Activated naive CD4-positive, alpha-beta T cell treated with anti-CD3 and anti-CD28 coated beads, Interleukin-2, amount 50 U/mL, for 16 hours (primary cell): ENCODE measurements around the gene HSPH1.
"Not testable (repeated sequence)": the region's sequence is repeated elsewhere in the genome, so short reads cannot be mapped to it uniquely, and the experiment has no call there.

Experiments used
- DNase-seq: peaks from one replicate; pipeline ENCODE4 v3.0.0-alpha.2; 2020

Gene HSPH1

DNA sequence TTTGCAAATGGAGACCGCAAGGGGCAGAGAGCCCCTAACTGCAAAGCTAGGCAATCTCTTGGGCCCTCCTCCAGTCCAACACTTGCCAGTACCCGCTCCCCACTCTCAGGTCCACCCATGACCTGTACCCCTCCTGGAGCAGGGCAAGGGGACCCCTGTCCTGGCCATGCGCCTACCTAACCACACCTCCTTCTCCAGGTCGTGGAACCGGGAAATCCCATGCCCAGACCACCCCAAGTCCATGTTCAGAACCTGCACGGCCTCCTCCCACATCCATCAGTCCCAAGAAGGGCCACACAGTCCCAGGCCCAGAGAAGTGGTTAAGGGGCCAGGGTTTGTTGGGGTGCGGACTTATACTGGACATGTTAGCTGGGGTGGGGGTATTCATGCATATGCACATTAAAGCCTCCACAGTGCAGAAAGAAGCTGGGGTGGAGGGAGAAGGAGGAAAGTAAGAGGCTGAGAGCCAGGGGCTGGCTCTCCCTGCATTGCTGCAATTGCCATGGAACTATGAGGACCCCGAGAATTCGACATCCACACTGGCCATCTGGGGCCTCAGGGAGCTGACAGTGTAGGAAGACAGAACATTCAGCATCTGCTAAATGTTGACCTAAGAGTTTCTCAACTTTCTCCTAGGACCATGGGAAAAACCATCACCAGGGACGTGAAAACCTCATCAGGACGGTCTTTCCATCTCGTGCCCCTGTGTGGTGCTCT is 39.0 kb downstream of the HSPH1 start:
- DNase-seq, result no peak

DNA sequence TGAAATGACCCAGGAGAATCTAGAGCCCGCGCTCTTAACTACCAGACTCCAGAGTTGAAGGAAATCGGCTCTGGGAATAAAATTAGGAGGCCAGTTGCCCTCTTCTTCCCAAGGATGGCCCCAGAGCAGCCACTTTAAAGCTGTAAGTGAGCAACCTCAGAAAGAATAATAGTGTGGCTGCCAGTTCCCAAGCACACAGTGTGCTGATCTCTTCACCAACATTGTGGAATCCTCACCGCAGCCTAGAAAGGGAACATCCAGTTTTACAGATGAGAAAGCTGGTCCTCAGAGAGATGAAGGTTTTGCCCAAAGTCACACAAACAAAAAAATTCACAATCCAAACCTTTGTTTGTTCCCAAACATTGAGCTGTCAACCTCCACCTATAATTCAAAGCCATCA is 39.6 kb downstream of the HSPH1 start:
- no peak for DNase-seq

DNA sequence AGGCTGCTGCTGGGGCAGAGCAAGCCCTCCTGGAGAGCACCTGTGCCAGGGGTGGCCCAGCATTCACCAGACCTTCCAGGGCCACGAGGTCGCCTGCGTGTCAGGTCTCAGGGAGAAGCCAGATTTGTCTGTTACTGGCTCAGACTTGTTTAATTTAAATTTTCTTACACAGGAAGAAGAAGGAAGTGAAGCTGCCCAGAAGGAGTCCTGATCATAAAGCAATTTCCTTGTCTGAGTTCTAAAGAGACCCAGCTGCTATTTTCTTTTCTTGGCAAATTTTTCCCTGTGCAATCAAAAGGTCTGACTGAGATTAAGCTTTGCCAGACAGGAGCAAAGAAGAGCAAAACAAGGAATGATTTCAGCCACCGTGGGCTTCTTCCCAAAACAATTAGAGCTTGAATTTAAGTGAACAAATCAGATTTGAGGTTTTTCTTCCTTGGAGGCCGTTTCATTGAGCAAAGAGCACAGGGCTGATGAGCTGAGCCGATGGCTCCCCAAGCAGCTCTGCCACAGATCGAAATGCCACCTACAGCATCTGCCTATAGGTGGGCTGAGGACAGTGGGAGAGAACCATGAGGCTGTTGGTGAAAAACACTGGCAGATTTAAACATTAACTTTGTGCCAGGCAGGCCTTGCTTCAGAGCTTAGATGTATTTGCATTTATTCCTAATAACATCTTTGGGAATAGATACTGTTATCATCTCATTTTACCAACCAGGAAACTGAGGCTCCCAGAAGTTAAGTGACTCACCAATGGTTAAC is 40.1 kb downstream of the HSPH1 start:
- no peak for DNase-seq

DNA sequence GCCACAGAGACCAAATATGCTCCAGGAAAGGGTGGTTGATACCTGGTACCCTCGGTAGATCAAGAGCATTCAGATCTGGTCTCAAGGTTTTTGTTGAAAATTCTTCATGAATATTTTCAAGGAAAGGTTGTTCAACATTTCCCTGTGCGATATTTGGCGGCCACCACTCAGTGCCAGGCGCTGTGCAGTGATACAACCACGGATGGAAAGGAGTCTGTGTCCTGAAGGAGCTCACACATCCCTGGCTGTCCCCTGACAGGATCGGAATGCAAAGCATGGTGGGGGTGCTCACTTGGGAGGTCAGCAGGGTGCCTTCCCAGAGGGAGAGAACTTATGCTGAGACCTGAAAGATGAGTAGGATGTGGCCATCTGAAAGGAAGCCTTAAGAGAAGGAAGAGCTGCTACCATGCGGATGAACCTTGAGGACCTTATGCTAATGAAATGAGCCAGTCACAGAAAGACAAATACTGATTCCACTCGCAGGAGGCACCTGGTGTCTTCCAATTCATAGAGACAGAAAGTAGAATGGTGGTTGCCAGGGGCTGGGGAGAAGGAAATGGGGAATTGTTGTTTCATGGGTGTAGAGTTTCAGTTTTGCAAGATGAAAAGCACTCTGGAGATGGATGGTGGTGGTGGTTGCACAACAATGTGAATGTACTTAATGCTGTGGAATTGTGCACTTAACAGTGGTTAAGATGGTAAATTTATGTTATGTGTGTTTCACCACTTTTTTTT is 41.6 kb downstream of the HSPH1 start:
- DNase-seq, result no peak

DNA sequence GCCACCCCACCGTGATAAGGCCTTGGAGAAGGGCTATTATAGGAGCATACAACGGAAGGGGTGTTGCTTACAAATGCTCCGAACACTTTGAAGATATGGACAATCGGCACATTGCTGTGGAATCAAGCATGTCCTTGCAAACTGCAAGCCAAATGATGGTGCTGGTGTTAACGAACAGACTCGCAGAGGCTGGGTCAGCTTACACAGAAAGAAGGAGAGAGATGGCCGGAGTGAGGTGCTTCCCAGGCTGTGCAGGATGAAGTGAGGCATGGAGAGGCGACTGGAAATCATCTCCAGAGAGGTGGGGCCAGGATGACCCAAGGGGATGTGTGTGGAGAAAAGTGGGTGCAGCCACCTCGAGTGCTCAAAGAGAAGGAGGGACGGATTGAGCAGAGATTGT is 42.2 kb downstream of the HSPH1 start:
- DNase-seq, result no peak

DNA sequence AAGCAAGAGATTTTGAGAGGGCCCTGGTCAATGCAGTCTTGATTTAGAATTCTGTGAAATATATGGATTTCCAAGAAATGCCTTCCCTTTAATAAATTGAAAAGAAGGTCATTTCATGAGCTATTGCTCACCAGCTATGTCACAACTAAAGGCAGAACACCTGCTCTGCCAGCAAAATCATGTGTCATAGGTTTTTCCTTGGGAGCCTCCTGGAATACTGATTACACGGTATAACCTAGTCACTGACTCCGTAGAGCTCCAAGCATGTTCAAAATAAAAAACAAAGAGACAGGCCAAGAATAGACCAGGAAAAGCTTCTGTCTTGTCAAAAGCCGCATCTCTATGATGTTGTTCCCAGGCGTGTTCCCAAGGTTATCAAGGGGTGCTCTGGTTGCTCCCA is 45.5 kb downstream of the HSPH1 start:
- no peak for DNase-seq

DNA sequence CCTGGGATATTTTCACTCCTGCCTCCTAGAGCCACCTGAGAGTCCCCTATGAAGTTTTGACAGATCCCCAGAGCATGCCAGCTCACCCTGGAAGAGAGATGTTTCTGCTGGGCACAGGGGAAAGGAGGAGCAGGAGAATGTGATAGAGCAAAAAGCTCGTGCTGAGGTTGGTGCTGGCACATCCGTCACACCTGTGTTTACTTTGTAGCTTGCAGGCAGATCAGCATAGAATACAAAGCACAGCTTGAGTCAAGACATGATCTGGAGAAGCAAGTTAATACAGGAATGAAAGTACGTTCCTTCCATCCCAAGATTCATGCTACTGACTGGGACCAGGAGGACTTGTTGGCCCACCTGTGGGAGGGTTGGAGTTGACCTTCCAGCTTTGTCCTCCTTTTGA is 46.1 kb downstream of the HSPH1 start:
- no peak for DNase-seq

DNA sequence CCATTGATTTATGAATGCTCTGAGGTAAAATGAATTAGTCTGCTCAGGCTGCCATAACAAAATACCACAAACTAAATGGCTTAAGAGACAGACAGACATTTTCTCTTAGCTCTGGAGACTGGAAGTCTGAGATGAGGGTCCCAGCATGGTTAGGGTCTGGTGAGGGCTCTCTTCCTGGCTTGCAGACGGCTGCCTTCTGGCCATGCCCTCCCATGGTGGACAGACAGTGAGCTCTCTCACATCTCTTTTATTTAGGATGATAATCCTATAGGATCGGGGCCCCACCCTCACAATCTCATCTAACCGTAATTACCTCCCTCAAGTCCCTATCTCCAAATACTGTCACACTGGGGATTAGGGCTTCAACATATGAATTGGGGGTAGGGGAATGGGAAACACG is 47.1 kb downstream of the HSPH1 start:
- DNase-seq, result no peak

DNA sequence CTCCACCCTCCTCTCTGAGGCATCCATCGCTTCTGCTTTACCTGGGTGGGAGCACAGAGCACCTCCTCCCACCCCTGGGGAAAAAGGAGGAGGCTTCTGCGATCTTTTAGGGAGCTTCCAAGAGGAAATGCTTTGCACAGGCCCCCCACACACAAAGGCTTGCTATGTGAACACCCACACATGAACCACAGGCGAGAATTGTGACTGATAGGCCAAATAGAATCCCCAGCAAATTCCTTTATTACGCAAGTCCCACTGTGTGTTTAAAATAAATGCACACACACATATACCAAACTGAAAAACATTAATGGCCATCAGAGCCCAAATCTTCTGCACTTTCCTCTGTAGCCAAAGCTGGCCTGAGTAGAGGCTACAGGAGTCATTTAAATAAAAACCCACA is 50.6 kb downstream of the HSPH1 start:
- DNase-seq, result no peak

DNA sequence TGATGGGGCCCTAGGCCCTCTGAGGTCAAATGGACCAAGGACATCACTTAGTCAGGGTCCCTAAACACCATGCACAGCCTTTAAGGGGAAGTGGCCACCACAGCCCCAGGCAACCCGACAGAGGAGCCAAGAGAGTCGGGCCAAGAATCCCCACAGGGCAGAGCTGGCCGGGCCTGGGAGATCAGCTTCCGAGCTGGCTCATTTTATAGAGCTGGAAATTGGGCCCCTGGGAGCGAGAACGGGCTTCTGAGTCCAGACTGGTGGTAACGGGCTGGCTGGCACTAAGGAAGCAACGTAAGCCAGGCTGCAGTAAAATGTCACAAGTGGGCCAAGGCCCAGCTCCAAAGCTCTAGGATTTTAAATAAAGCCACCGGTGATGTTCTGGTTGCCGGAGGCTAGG is 51.1 kb downstream of the HSPH1 start:
- no peak for DNase-seq

DNA sequence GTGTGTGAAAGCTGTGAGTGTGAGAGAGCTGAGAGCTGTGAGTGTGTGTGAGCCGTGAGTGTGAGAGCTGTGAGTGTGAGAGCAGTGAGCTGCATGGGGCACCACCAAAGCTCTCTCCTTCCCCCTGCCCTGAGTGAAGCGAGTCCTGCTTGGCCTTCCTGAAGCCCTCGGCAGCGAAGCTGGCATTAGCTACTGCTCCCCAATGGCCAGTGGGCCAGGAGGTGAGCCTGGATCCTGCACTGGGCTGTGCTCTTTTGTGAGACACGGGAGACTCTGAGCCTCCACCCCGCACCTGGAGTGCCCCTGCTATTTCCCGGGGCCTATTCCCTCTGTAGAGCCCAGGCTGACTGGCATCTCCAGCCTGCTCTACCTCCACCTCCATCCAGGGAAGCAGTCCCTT is 51.5 kb downstream of the HSPH1 start:
- no peak for DNase-seq

DNA sequence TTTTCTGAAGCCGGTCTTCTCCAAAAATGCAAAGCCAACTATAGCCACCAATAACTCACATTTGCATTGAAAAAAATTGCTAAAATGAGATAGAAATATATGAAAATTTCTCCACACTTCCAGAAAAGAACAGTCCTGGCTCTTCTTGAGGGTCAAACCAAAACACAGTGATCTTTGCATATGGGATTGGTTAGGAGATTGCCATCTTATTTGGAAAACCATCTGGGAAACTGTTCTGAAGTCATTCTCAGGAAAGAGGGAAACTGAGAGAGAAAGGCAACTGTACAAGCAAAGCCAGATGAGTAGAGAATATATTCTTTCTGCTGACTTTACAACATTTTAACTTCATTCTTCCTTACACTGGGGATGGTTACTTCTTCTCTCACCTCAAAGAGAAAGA is 54.6 kb downstream of the HSPH1 start:
- DNase-seq, result no peak

DNA sequence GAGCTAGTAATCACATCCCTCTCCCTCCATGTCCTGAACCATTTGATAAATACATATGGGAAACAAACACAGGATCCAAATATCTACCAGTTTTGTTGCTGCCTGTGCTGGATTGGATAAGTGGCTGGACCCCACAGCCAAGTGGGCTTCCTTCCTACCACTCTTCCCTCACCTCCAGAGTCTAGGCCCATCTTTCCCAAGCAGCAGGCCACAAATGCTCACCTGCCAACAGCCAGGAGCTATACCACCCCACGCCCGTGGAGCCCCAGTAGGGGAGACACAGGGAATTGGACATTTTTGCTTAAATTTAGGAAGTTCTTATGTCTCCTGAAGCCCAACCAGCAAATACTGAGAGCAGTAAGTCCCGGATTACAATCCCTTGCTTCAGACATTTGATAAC is 55.8 kb downstream of the HSPH1 start:
- DNase-seq, result no peak

DNA sequence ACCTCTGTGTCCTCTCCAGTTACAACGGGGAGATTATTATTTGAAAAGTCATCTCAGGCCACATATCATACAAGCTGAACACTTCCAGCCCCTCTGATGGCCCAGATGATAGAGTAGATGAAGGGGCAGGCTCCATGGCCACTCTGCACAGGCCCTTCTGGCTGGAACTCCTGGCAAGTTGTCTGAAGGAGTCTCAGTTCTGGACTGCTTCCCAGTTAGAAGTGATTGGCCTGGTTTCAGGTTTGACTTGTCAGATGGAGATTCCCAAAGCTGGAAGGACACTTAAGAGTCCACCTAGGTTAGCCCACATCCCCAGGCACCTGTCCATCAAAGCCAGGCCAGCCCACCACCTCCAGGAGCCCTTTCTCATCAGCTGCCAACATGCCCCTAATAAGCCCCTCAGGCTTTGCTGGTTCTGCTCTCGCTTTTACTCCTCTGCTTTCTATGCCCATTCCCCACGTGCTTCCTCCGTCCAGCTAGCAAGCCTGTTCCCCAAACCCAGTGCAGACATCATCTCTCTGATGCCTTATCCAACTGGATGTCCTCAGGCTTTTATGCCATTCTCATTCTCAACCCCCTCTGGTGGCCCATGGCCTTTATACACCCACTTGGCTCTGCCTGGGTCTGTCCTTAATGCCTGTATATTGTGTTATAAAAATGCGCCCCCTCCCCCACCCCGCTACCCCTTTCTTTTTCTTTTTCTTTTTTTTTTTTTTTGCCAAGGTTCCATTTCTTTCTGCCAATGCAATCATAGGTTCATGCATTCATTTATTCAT is 56.5 kb downstream of the HSPH1 start:
- no peak for DNase-seq

DNA sequence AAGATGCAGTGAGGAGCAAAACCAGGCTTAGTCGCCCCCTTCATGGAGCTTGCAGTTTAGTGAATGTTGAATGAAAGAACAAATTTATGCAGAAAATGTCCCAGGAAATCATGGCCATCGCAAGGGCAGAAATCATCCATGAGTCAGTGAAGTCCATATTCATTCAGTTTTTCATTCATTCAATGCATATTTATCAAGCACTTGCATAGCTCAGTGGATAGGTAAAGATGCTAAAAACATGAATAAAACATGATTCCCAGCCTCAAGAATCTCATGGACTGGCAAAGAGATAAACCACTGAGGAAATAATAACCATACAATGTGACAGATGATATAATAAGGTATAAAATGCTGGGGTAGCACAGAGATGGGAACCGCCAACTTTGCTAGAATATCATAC is 58.8 kb downstream of the HSPH1 start:
- no peak for DNase-seq

DNA sequence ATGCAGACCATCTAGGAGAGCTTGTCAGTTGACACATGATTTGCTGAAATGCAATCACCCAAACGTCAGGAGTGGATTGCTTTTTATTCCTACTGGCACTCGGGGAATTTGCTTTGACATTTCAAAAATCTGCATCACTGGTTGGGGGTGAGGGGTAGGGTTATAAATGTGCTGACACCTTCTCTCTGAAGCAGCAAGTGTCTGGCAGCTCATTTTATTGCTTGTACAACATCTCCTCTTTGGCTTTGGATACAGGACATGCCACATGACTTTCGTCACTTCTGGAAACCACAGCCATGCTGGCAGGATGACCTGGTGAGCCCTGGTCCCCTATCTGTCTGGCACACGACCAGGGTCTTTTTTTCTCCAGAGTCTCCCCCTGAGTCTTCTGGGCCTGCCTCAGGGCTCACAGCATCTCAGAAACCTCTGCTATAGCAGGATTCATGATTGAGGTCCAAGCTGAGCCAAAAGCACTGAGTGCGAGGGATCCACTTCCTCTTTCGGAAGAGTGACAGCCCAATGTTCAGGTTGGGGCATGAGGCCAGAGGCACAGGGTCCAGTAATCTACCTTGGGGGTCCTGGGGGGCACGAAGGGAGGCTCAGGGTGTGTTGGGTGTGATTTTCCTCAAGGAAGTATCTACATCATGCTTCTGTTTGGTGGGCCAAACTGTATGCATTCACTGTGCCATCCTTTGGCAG is 60.1 kb downstream of the HSPH1 start:
- DNase-seq, result no peak

DNA sequence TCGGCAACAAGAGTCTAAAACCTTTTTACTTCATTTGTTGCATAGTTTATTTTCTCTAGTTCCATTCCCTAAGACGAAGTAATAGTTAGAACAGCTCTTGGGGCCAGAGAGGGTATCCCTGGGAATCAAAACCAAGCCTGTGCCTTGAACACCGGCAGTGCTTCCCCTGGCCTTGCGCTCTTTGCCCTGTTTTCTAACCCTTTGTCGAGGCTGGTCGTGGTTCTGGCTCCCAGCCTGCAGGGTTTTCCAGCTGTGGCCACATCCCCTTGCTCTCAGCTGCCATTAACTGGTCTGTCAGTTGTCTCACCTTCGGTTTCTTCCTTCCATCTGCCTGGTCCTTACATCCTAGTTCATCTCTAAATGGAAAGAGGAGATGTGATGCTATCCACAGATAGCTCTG is 61.0 kb downstream of the HSPH1 start:
- no peak for DNase-seq

DNA sequence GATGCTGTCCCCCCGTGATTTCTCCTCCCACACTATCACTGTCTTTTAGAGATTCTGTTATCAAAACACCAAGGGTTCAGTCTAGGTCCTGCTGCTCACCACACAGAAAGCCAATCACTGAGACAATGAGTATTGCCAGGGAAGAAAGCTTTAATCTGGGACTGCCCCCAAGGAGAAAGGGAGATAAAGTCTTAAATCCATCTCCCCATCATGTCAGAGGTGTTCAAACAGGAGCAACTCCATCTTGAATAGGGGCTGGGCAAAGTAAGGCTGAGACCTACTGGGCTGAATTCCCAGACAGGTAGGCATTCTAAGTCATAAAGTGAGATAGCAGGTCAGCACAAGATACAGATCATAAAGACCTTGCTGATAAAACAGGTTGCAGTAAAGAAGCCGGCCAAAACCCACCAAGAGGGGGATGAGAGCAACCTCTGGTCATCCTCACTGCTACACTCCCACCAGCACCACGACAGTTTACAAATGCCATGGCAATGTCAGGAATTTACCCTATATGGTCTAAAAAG is 63.7 kb downstream of the HSPH1 start:
- not testable (repeated sequence) for DNase-seq

DNA sequence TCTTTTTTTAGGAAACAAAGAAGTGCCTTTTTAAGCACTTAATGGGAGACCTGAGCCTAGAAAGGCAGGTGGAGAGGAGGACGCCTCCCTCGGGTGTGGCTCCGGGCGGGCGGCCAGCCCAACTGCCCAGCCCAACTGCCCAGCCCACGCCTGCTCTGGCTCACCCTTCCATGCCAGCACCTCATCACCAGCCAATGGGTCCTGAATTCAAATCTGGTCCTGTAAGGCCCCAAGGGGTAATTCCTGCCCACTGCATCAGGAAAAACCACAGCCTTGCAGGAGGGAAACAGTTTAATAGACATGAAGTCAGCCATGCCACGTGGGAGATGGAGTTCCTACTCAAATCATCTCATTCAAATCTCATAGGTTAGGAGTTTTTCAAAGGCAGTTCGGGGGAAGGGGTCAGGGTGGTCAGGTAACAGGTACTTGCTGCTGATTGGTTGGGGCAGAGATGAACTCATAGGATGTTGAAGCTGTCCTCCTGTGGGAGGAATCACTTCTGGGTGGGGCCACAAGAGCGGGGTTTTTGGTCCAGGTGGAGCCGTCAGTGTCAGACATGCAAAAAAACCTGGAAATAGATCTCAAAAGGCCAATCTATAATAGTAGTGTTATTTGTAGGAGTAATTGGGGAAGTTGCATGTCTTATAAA is 64.9 kb downstream of the HSPH1 start:
- DNase-seq, result no peak

DNA sequence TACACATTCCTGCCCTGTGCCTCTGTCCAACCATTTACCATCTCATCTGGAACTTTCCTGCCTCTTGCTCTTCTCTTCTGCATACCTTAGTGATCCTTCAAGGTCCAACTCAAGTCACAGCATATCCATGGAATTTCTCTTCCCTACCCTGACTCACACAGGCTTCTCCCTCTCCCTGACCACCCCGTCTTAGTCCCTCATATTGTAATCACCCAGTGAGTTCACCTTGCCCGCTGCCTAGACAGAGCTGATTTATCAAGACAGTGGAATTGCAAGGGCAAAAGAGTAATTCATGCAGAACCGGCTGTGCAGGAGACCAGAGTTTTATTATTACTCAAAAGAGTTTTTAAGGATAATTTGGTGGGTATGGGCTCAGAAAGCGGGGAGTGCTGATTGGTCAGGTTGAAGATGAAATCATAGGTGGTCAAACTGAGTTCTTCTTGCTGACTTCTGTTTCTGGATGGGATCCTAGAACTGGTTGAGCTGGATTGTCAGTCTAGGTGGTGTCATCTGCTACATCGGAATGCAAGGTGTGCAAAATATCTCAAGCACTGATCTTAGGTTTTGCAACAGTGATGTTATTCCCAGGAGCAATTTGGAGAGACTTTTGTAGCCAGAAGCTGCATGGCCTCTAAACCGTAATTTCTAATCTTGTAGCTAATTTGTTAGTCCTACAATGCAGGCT is 67.2 kb downstream of the HSPH1 start:
- DNase-seq, result no peak
